ENCODE results near the gene WNT10A. TPM values are rescaled to one million over a fixed set of nuclear protein-coding genes. Genes with fewer than 3 reads are reported as not detected.
"Not testable (repeated sequence)": the region's sequence is repeated elsewhere in the genome, so short reads cannot be mapped to it uniquely, and the experiment has no call there.

The WNT10A gene
- total RNA-seq, 2 experiments from 2014 or later, result 0.10 TPM

DNA sequence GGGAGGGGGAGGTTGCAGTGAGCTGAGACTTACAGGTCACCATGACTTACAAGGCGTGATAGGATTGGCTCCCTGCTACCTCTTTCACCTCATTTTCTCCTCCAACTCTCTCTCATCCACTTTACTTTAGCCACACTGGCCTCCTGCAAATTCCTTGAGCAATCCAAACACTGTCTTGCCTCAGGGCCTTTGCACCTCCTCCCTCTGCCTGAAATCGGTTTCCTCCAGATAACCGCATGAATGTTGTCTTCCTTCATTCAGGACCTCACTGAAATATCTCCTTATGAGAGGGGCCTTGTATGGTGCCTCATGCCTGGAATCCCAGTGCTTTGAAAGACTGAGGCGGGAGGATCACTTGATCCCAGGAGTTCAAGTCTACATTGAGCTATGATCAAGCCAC lies 21.8 kb downstream of the WNT10A start:
- ChIA-PET CTCF (interaction anchor here (31.8 kb wide), 1 partner anchor 21 kb away, joined by 669 read pairs; the partner anchor contains the start of gene WNT10A), POLR2A (no interaction called here)
- DNase-seq, result no peak
- Mint-ChIP-seq H3K9me3 (no peaks in the 10 kb centered on the region), H3K27me3 (peaks cover 49% of the 10 kb centered on the region), H3K36me3 (ENCODE audit: low read depth) (no peaks in the 10 kb centered on the region), H3K27ac (no peak overlapping the region), H3K4me1 (peaks cover 12% of the 10 kb centered on the region), H3K4me3 (no peak overlapping the region)

DNA sequence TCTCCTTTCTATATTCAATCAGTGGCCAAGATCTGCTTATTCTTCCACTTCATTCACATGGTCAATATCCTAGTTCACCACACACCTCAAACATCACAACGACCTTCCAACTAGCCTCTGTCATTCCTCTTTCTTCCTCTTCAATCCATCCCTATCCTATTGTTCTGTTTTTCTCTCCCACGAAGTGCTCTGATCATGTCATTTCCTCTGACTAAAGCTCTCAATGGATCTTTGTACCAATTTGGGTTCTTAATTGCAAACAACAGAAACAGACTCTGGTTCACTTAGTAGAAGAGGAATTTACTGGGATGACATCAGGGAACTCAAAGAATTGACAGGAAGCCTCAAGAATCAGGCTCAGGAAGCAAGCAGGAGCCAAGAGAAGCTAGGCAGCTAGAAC lies 23.5 kb downstream of the WNT10A start:
- no peak overlapping the region for H3K27ac Mint-ChIP-seq
- no peak overlapping the region for H3K4me3 Mint-ChIP-seq
- H3K9me3 Mint-ChIP-seq, result no peaks in the 10 kb centered on the region
- peaks cover 8% of the 10 kb centered on the region for H3K4me1 Mint-ChIP-seq
- DNase-seq, result no peak
- ChIA-PET CTCF (interaction anchor here (0.6 to 31.8 kb wide), 2 partner anchors 23 to 695 kb away, joined by 3 to 669 read pairs; partner anchors contain the start of gene WNT10A), POLR2A (no interaction called here)
- peaks cover 44% of the 10 kb centered on the region for H3K27me3 Mint-ChIP-seq
- H3K36me3 Mint-ChIP-seq (ENCODE audit: low read depth), result no peaks in the 10 kb centered on the region

DNA sequence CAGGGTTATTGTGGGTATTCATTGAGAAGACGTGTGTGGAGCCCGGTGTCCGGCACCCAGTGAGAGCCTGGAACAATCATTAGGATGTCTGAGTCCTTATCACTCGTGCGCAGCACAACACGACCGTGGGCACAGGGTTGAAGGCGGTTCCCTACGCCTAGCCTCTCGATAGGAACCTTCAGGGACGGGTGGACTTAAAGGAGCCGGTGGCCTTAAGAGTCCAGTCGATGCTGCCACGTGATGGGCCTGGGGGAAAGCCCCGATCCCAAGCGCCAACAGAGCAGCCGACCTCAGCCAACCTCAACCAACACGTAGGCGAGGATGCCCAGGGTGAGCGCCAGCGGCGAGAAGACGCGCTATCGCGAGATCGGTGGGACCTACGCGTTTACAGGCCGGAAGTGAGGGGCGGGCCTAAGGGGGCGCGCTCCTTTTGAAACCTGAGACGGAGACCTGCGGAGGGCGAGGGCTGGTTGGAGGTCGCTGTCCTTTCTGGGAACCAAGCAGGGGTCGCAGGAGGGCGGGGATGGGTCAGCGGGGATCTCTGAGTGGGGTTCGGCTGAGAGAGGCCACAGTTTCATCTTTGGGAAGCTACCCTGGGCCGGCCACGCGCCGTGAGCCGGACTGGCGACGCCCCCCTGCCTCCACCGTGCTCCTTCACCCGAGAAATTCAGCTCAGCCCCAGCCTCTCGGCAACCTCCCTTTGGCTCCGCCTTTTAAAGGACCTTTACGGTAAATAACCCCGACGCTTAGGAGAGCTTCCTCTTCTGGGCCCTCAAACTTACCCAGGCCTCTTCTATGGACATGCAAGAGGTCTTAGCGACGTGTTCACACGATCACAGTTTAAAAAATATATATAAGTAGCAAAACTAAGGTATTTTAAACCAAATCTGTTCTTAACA lies 28.3 kb downstream of the WNT10A start:
- no peaks in the 10 kb centered on the region for H3K9me3 Mint-ChIP-seq
- no peaks in the 10 kb centered on the region for H3K36me3 Mint-ChIP-seq (ENCODE audit: low read depth)
- peak; percentile 88 for DNase-seq
- H3K27ac Mint-ChIP-seq, result peak overlapping the region; percentile 88
- peaks cover 17% of the 10 kb centered on the region for H3K27me3 Mint-ChIP-seq
- CTCF ChIA-PET, result interaction anchor here (2.5 to 31.8 kb wide), 3 partner anchors 11 to 61 kb away, joined by 8 to 669 read pairs (median 29); partner anchors contain the start of gene WNT10A
- peaks cover 17% of the 10 kb centered on the region for H3K4me1 Mint-ChIP-seq
- POLR2A ChIA-PET, result no interaction called here
- H3K4me3 Mint-ChIP-seq, result peak overlapping the region; percentile 81

DNA sequence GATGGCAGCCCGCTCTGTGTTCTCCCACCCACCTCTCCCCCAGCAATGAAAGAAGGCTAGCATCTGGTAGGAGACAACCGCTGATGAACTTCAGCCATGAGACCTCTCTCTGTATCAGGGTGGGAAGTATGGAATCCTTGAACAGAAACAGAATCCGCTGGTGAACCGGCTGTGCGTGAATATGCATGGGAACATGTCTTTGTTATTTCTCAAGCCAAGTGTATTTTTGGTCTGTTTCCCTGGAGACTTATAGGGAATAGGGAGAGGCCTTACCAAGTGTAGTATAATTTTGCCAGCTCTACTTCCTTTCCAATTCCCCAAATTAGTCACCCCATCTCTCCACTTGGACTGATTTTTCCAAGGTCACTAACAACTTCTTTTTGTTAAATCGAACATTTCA lies 30.1 kb downstream of the WNT10A start:
- Mint-ChIP-seq H3K4me1 (peaks cover 17% of the 10 kb centered on the region), H3K36me3 (ENCODE audit: low read depth) (no peaks in the 10 kb centered on the region), H3K27ac (no peak overlapping the region), H3K4me3 (no peak overlapping the region), H3K27me3 (peaks cover 16% of the 10 kb centered on the region), H3K9me3 (no peaks in the 10 kb centered on the region)
- no peak for DNase-seq
- CTCF ChIA-PET, result interaction anchor here (0.6 to 31.8 kb wide), 6 partner anchors 13 to 446 kb away, joined by 3 to 669 read pairs (median 7); partner anchors contain the start of gene WNT10A
- POLR2A ChIA-PET, result no interaction called here

DNA sequence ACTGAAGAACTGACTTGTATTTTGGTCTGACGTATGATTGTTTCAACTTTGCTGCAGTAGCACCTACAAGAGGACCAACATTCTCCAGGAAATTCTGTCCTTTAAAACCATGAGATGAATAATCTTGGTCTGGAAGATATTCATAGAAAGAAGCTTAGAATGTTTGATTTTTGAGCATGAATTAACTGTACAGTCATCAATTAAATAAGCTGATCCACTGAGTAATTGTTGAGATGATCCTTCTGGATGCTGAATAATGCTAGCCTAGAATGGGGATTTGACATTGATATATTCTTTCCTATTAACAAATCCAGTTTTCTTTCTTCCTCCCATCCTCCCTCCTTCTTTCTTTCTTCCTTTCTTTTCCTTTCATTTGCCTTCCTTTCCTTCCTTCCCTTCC lies 39.9 kb downstream of the WNT10A start:
- H3K36me3 Mint-ChIP-seq (ENCODE audit: low read depth), result no peaks in the 10 kb centered on the region
- peaks cover 2% of the 10 kb centered on the region for H3K9me3 Mint-ChIP-seq
- POLR2A ChIA-PET, result no interaction called here
- CTCF ChIA-PET, result no interaction called here
- DNase-seq, result no peak
- no peak overlapping the region for H3K4me3 Mint-ChIP-seq
- H3K4me1 Mint-ChIP-seq, result no peaks in the 10 kb centered on the region
- peaks cover 30% of the 10 kb centered on the region for H3K27me3 Mint-ChIP-seq
- no peak overlapping the region for H3K27ac Mint-ChIP-seq

DNA sequence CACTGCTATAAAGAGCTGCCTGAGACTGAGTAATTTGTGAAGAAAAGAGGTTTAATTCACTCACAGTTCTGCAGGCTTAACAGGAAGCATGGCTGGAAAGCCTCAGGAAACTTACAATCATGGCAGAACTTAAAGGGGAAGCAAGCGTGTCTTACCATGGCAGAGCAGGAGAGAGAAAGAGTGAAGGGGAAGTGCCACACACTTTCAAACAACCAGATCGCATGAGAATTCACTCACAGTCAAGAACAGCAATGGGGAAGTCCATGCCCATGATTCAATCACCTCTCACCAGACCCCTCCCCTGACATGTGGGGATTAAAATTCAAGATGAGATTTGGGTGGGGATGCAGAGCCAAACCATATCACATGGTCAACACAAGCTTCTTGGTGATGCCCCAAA lies 44.1 kb downstream of the WNT10A start:
- Mint-ChIP-seq H3K36me3 (ENCODE audit: low read depth) (no peaks in the 10 kb centered on the region), H3K27ac (no peak overlapping the region), H3K4me1 (no peaks in the 10 kb centered on the region), H3K4me3 (no peak overlapping the region), H3K27me3 (peaks cover 27% of the 10 kb centered on the region), H3K9me3 (peaks cover 2% of the 10 kb centered on the region)
- CTCF ChIA-PET, result interaction anchor here (0.6 kb wide), 1 partner anchor 105 kb away, joined by 3 read pairs; no protein-coding TSS in a partner anchor
- POLR2A ChIA-PET, result no interaction called here
- no peak for DNase-seq

DNA sequence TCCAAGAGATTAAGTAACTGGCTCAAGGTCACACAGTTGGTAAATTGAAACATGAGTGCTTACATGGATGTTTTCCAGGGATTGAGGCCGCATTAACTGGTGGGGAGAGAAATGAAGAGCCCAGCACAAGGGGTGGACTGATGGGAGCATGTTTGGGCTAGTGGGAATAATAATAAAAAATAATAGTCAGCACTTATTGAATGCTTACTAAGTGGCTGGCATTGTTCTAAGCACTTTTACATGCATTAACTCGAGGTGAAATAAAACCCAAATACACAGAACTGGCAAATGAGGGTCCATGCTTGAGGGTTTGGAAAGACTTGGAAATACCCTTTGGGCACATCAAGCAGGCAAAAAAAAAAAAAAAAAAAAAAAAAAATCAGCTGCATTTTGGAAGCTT lies 44.8 kb downstream of the WNT10A start:
- CTCF ChIA-PET, result no interaction called here

DNA sequence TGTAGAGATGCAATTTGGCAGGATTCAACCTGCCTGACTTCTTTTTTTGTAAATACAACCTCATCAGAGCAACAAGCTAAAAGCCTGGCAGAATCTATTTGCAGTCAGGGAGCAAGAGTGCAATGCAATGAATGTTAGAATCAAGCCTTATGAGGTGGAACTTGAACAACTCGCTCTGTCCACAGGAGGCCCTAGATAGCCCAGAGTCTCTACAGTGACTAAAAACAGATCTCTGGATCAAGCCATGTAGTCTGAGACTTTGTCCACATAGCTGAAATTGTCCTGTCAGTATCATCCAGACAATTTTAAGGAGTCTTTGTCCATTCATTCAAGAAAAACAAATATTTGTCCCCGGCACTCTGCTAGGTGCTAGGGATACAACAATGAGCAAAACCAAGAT lies 46.8 kb downstream of the WNT10A start:
- no peaks in the 10 kb centered on the region for H3K36me3 Mint-ChIP-seq (ENCODE audit: low read depth)
- H3K27me3 Mint-ChIP-seq, result peaks cover 20% of the 10 kb centered on the region
- H3K4me3 Mint-ChIP-seq, result no peak overlapping the region
- no peak for DNase-seq
- ChIA-PET POLR2A (no interaction called here), CTCF (no interaction called here)
- no peak overlapping the region for H3K27ac Mint-ChIP-seq
- H3K4me1 Mint-ChIP-seq, result no peaks in the 10 kb centered on the region
- peaks cover 2% of the 10 kb centered on the region for H3K9me3 Mint-ChIP-seq

More for the DNA sequence above, 44.8 kb downstream of the WNT10A start:
- POLR2A ChIA-PET, result no interaction called here
- DNase-seq, result no peak
- Mint-ChIP-seq H3K9me3 (peaks cover 2% of the 10 kb centered on the region), H3K4me1 (no peaks in the 10 kb centered on the region), H3K36me3 (ENCODE audit: low read depth) (no peaks in the 10 kb centered on the region), H3K4me3 (no peak overlapping the region), H3K27me3 (peaks cover 22% of the 10 kb centered on the region), H3K27ac (no peak overlapping the region)

DNA sequence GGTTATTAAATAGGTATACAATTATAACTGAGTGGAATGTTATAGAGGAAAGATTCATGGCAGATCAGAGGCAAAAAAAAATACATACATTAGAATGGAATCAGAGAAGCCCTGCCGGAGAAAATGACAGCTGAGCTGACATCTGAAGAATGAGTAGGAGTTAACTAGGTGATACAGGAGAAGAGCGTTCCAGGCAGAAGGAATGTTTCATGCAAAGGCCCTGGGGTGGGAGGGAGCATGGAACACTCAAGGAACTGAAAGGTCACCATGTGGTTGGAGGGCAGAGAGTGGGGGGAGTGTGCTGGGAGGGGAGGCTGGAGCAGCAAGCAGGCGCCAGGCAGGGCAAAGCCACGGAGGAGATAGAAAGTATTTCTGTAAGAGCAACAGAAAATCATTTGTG lies 47.2 kb downstream of the WNT10A start:
- Mint-ChIP-seq H3K9me3 (peaks cover under 1% of the 10 kb centered on the region), H3K4me3 (no peak overlapping the region), H3K27ac (no peak overlapping the region), H3K36me3 (ENCODE audit: low read depth) (no peaks in the 10 kb centered on the region), H3K4me1 (no peaks in the 10 kb centered on the region), H3K27me3 (peaks cover 19% of the 10 kb centered on the region)
- POLR2A ChIA-PET, result no interaction called here
- CTCF ChIA-PET, result interaction anchor here (0.6 kb wide), 1 partner anchor 384 kb away, joined by 3 read pairs; no protein-coding TSS in a partner anchor
- DNase-seq, result no peak

DNA sequence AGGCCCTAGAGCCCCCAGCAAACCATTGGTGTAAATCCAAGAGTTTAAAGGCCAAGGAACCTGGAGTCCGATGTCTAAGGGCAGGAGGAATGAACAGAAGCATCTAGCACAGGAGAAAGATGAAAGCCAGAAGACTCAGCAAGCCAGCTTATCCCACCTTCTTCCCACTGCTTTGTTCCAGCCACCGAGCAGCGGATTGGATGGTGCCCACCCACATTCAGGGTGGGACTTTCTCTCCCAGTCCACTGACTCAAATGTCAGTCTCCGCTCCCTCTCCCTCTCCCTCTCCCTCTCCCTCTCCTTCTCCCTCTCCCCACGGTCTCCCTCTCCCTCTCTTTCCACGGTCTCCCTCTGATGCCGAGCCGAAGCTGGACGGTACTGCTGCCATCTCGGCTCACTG lies 49.8 kb downstream of the WNT10A start:
- CTCF ChIA-PET, result not testable (repeated sequence)

DNA sequence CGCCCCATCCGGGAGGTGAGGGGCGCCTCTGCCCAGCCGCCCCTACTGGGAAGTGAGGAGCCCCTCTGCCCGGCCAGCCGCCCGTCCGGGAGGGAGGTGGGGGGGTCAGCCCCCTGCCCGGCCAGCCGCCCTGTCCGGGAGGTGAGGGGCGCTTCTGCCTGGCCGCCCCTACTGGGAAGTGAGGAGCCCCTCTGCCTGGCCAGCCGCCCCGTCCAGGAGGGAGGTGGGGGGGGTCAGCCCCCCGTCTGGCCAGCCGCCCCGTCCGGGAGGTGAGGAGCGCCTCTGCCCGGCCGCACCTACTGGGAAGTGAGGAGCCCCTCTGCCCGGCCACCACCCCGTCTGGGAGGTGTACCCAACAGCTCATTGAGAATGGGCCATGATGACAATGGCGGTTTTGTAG lies 51.1 kb downstream of the WNT10A start:
- CTCF ChIA-PET; H3K27ac Mint-ChIP-seq; POLR2A ChIA-PET; H3K36me3 Mint-ChIP-seq (ENCODE audit: low read depth); H3K4me1 Mint-ChIP-seq; H3K9me3 Mint-ChIP-seq; DNase-seq; H3K4me3 Mint-ChIP-seq: not testable (repeated sequence)
- H3K27me3 Mint-ChIP-seq, result peaks cover 23% of the 10 kb centered on the region

More for the DNA sequence above, 49.8 kb downstream of the WNT10A start:
- POLR2A ChIA-PET; DNase-seq; H3K9me3 Mint-ChIP-seq; H3K4me1 Mint-ChIP-seq; H3K27ac Mint-ChIP-seq; H3K4me3 Mint-ChIP-seq; H3K36me3 Mint-ChIP-seq (ENCODE audit: low read depth): not testable (repeated sequence)
- peaks cover 17% of the 10 kb centered on the region for H3K27me3 Mint-ChIP-seq
